H54 (cell line): Measurements from ENCODE around the gene PLPPR3.

Source experiments
- DNase-seq: peaks from one replicate; pipeline ENCODE4 v3.0.0; 2011; ENCODE audit warnings: low spot score, mixed read lengths; ENCODE audit not compliant: insufficient read length
- FAIRE-seq: peaks from 3 replicates; lab custom pipeline; 2011; peaks lifted over from hg19 to GRCh38; lab: Jason Lieb, UNC
- POLR2A ChIP-seq: IDR thresholded peaks from 2 replicates; pipeline ENCODE4 v1.6.1; 2011; ENCODE audit warnings: low read depth, mild to moderate bottlenecking, low read length

The PLPPR3 gene

GRCh38 chr19:812747-813218, 9.0 kb downstream of the PLPPR3 start:
- no peak for DNase-seq
- TF ChIP-seq POLR2A = no peak
- FAIRE-seq = no peak

- FAIRE-seq (no peak), DNase-seq (no peak)
- no peak for TF ChIP-seq POLR2A
Measured at GRCh38 chr19:812049-812746, 9.6 kb downstream of the PLPPR3 start.

GRCh38 chr19:811506-812048, 10.2 kb downstream of the PLPPR3 start:
- no peak for DNase-seq
- FAIRE-seq = no peak
- no peak for TF ChIP-seq POLR2A

- DNase-seq (no peak), FAIRE-seq (no peak)
- TF ChIP-seq POLR2A = no peak
Measured at GRCh38 chr19:810883-811489, 10.8 kb downstream of the PLPPR3 start.

- TF ChIP-seq POLR2A = no peak
- DNase-seq = peak; percentile 18
- FAIRE-seq = no peak
Measured at GRCh38 chr19:810077-810855, 11.5 kb downstream of the PLPPR3 start.

GRCh38 chr19:808423-808775, 13.4 kb downstream of the PLPPR3 start:
- DNase-seq (no peak), FAIRE-seq (no peak)
- TF ChIP-seq POLR2A = no peak

- FAIRE-seq (no peak), DNase-seq (no peak)
- no peak for TF ChIP-seq POLR2A
Measured at GRCh38 chr19:807627-808422, 13.9 kb downstream of the PLPPR3 start.

GRCh38 chr19:806815-807421, 14.8 kb downstream of the PLPPR3 start:
- no peak for FAIRE-seq
- TF ChIP-seq POLR2A = no peak
- DNase-seq = no peak

GRCh38 chr19:805600-806550, 15.9 kb downstream of the PLPPR3 start:
- no peak for DNase-seq

GRCh38 chr19:805166-805551, 16.6 kb downstream of the PLPPR3 start:
- FAIRE-seq (no peak), DNase-seq (no peak)
- TF ChIP-seq POLR2A = no peak

More at GRCh38 chr19:805600-806550, 15.9 kb downstream of the PLPPR3 start:
- no peak for FAIRE-seq
- TF ChIP-seq POLR2A = no peak

- FAIRE-seq (no peak), DNase-seq (no peak)
- TF ChIP-seq POLR2A = no peak
Measured at GRCh38 chr19:804419-805165, 17.2 kb downstream of the PLPPR3 start.
